Measurements from ENCODE around the gene GPD1L.

GRCh38 chr3:32193101-32193500 is 86.7 kb downstream of the GPD1L start:
- TF ChIP-seq CTCF (conservative IDR thresholded peaks at IDR 0.05 in 1 of 2, IDR thresholded peaks at IDR 0.05 in 1 of 2; ENCODE audit: extremely low read depth in 1 of 2, insufficient read depth in 1 of 2, low read depth in 1 of 2, low read length in 2 of 2) (no peak), EZH2 (IDR thresholded peaks at IDR 0.05; ENCODE audit: borderline replicate concordance, low read length) (no peak)

Data from mammary epithelial cell (primary cell).